Epithelial cell of esophagus (primary cell): ENCODE measurements around the gene DMRTB1.

Experiments used
- DNase-seq: peaks from one replicate; pipeline ENCODE4 v3.0.0; 2010; ENCODE audit warnings: low read depth
- H3K4me3 ChIP-seq: 2 replicates; pipeline ENCODE4 v1.5.1; 2011; ENCODE audit warnings: mild to moderate bottlenecking, low read length, control low read depth
- CTCF ChIP-seq: IDR thresholded peaks from 2 replicates; pipeline ENCODE4 v1.5.1; 2011; ENCODE audit warnings: low read depth, mild to moderate bottlenecking, low read length, control low read depth, inconsistent platforms; ENCODE audit not compliant: insufficient read depth; ENCODE audit errors: missing control alignments

DMRTB1 gene

GRCh38 chr1:53484705-53485477 is 25.7 kb downstream of the DMRTB1 start:
- TF ChIP-seq CTCF: no peak
- no peak for DNase-seq
- no peak overlapping the region for H3K4me3 ChIP-seq

GRCh38 chr1:53485478-53486394 is 26.5 kb downstream of the DMRTB1 start:
- DNase-seq: peak; percentile 79
- TF ChIP-seq CTCF: peak; percentile 86
- no peak overlapping the region for H3K4me3 ChIP-seq

- H3K4me3 ChIP-seq: no peak overlapping the region
- TF ChIP-seq CTCF: no peak
- no peak for DNase-seq
Observed at GRCh38 chr1:53486395-53487026, 27.3 kb downstream of the DMRTB1 start.

GRCh38 chr1:53490351-53490750 is 31.2 kb downstream of the DMRTB1 start:
- no peak for DNase-seq
- TF ChIP-seq CTCF: no peak

GRCh38 chr1:53495633-53496345 is 36.6 kb downstream of the DMRTB1 start:
- DNase-seq: no peak
- no peak for TF ChIP-seq CTCF
- no peak overlapping the region for H3K4me3 ChIP-seq

More at GRCh38 chr1:53490351-53490750, 31.2 kb downstream of the DMRTB1 start:
- H3K4me3 ChIP-seq: no peak overlapping the region

- DNase-seq: no peak
- TF ChIP-seq CTCF: no peak
Observed at GRCh38 chr1:53498555-53499131, 39.4 kb downstream of the DMRTB1 start.

More at GRCh38 chr1:53498555-53499131, 39.4 kb downstream of the DMRTB1 start:
- H3K4me3 ChIP-seq: no peak overlapping the region
